Measurements from ENCODE around the gene IFITM2.
"Not testable (repeated sequence)": the region's sequence is repeated elsewhere in the genome, so short reads cannot be mapped to it uniquely, and the experiment has no call there.

IFITM2 gene

DNA sequence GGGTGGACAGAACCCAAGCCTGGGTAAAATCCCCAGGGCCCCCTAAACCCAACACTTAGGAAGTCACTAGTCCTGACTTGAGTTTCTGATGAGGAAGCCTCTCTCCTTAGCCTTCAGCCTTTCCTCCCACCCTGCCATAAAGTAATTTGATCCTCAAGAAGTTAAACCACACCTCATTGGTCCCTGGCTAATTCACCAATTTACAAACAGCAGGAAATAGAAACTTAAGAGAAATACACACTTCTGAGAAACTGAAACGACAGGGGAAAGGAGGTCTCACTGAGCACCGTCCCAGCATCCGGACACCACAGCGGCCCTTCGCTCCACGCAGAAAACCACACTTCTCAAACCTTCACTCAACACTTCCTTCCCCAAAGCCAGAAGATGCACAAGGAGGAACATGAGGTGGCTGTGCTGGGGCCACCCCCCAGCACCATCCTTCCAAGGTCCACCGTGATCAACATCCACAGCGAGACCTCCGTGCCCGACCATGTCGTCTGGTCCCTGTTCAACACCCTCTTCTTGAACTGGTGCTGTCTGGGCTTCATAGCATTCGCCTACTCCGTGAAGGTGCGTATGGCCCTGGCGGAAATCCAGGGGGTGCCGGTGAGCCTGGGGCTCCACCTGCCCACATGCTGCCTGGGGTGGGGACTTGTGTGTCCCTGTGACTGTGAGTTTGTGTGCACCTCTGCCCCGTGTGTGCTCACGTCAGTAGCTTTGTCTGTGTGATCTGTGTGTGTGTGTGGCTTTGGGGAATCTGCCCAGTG is 6.4 kb downstream of the IFITM2 start, which contains the start of gene IFITM1:
Gene IFITM1, plus strand, starts transcription at position 254 of the 767 bp plus-strand sequence. Its CDS starts 131 bp downstream, at position 385.
- H3K27ac ChIP-seq: peak within 1 kb of the TSS; percentile 37; the same call in 1 of the 2 replicates
- TF ChIP-seq, protein P1, sequence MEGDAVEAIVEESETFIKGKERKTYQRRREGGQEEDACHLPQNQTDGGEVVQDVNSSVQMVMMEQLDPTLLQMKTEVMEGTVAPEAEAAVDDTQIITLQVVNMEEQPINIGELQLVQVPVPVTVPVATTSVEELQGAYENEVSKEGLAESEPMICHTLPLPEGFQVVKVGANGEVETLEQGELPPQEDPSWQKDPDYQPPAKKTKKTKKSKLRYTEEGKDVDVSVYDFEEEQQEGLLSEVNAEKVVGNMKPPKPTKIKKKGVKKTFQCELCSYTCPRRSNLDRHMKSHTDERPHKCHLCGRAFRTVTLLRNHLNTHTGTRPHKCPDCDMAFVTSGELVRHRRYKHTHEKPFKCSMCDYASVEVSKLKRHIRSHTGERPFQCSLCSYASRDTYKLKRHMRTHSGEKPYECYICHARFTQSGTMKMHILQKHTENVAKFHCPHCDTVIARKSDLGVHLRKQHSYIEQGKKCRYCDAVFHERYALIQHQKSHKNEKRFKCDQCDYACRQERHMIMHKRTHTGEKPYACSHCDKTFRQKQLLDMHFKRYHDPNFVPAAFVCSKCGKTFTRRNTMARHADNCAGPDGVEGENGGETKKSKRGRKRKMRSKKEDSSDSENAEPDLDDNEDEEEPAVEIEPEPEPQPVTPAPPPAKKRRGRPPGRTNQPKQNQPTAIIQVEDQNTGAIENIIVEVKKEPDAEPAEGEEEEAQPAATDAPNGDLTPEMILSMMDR (conservative IDR thresholded peaks at IDR 0.05): no peak

DNA sequence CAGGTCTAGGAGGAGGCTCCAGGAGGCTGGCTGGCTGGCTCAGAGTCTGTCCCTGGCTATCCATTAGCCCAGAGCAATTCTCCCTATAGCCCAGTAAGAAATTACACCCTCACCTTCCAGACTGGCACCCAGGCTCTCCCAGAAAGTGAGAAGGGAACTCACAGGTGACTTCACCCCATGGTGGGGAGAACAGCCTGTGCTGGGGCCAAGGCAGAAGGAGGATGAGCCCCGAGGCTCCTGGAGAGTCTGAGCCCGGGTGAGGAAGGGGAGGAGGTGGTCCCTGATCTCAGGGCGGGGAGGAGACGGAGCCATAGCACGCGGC is 6.9 kb downstream of the IFITM2 start:
- not testable (repeated sequence) for H3K27ac ChIP-seq

DNA sequence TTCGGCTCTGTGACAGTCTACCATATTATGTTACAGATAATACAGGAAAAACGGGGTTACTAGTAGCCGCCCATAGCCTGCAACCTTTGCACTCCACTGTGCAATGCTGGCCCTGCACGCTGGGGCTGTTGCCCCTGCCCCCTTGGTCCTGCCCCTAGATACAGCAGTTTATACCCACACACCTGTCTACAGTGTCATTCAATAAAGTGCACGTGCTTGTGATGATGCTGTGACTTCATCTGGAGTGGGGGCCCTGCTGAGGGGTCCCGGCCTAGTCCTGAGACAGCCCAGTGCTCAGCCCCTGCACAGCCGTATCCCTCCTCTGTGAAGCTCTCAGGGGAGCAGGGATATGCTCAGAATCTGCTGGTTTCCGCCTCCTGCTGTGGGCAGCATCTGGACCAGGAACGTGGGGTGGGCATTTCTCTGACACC is 7.5 kb downstream of the IFITM2 start:
- H3K27ac ChIP-seq: no peak overlapping the region
- TF ChIP-seq, protein P1 (conservative IDR thresholded peaks at IDR 0.05): no peak

DNA sequence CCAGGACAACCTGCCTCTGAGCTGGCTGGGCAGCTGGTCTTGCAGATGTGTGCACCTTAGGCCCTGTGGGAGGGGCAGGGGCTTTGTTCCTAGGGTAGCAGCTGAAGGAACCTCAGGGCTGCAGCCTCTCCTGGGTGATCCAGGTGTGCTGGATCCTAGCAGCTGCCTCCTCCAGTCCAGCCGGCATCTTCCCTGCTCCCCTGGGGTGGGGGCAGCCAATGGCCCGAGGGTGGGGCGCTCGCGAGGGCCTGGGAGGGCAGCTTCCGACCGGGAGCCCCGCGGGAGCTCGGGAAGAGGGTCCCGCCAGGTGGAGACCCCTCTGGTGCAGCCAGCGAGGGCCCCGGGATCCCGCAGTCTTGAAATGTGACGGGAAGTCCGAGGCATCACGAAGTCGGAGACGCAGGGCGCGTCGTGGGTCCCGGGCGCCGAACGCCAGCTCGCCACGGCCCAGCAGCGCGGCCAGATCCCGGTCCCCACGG is 7.9 kb downstream of the IFITM2 start:
- TF ChIP-seq, protein P1 (conservative IDR thresholded peaks at IDR 0.05): no peak
- H3K27ac ChIP-seq: no peak overlapping the region

DNA sequence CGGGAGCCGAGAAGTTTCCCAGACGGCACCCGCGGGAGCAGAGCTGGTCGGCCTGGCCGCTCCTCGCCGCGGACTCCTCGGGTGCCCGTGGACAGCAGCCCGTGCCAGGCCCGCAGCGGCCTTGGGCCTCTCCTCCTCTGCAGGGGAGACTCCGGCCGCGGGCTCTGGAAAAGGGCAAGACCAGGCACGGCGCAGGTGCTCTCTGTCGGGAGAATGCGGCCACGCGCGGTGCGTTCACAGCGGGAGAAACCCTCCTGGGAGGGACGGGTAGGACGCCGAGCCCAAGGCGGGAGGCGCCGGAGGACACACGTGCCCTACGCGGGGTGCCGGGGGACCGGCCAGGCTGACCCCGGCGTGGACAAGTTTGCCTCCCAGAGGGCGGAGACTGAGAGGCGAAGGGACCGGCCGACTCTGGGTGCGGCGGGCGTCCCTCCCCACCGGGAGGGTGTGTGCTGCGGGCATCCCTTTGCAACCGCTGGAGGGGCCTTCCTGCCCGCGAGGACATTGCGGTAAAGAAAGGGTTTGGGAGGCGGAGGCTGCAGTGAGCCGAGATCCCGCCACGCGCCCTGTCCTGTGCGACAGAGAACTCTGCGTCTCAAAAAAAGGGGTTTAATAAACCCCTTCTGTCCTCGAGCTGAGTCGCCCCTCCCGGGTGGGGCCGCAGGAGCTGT is 8.6 kb downstream of the IFITM2 start:
- H3K27ac ChIP-seq: no peak overlapping the region
- TF ChIP-seq, protein P1 (conservative IDR thresholded peaks at IDR 0.05): no peak

DNA sequence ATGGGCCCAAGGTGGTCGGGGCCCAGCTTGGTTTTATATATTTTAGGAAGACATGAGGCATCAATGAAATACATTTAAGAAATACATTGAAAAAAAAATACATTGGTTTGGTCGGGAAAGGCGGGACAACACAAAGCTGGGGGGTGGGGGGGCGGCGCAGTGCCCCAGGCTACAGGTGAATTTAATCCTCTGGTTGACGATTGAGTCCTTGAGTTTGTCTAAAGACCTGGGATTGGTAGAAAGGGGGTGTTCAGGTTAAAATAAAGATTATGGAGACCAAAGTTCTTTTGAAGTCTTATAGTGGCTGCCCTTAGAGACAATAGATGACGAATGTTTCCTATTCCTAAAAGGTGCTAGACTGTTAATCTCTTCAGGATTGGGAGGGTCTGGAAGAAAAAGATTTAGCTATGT is 9.3 kb downstream of the IFITM2 start:
- no peak overlapping the region for H3K27ac ChIP-seq
- TF ChIP-seq, protein P1 (conservative IDR thresholded peaks at IDR 0.05): no peak

DNA sequence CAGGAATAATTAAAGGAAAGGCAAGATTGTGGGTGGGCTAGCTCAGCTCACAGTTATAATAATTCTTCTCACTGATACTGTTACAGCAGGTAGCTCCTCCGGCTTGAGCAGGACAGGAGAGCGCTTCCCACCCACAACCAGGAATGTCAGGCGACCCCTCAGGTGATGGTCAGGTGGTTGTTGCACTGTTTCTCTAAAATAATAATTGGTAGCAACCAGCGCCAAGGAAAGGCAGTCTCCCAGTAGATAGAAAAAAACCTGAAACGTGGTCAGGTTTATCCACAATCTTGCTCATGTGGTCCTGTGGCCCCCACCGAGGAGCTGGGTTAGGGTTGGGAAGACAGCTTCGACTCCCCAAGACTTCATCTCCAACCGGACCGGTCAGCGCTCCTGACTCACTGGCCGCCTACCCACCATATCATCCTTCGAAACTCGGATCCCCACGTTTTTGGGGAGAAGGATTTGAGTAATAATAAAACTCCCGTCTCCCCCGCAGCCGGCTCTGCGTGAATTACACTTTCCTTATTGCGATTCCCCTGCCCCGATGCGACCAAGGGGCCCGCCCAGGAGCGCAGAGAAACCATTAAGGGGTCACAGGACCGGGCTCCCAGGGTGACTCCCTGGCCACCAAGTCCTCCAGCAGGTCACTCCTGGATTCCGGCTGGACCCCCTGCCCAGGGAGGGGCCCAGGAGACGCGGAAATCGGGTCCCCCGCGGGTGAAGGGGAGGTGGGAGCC is 10.2 kb downstream of the IFITM2 start:
- not testable (repeated sequence) for H3K27ac ChIP-seq

DNA sequence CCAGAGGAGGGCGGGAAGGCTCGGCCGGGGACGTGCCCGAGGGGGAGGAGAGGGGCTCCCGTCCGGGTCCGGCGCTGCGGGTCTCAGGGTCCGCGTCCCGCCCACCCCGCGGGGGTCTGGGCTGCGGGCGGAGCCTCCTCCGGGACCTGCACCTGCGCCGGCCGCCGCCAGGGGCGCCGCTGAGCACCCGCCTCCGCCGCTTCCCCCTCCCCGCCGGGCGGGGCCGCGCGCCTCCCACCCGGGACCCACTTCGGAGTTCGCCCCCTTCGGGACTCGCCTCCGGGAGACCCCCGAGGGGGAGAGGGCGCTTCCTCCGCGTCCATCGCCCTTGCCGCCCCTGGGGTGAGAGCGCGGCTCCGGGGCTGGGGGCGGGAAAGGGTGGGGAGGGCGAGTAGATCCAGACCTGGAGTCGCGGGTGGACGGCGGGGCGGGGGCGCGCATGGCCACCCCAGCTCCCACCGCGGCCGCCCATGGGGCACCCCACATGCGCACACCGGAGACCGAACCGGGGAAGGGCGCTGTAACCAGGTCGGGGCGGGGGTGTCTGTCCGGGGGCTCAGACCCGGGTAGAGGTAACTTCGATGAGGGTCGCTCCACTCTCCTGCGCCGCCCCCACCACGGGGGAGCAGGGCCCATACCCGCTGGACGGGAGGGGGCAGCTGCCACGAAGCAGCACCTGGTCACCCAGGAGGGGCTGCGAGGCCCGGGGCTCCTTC is 10.9 kb downstream of the IFITM2 start:
- not testable (repeated sequence) for H3K27ac ChIP-seq

DNA sequence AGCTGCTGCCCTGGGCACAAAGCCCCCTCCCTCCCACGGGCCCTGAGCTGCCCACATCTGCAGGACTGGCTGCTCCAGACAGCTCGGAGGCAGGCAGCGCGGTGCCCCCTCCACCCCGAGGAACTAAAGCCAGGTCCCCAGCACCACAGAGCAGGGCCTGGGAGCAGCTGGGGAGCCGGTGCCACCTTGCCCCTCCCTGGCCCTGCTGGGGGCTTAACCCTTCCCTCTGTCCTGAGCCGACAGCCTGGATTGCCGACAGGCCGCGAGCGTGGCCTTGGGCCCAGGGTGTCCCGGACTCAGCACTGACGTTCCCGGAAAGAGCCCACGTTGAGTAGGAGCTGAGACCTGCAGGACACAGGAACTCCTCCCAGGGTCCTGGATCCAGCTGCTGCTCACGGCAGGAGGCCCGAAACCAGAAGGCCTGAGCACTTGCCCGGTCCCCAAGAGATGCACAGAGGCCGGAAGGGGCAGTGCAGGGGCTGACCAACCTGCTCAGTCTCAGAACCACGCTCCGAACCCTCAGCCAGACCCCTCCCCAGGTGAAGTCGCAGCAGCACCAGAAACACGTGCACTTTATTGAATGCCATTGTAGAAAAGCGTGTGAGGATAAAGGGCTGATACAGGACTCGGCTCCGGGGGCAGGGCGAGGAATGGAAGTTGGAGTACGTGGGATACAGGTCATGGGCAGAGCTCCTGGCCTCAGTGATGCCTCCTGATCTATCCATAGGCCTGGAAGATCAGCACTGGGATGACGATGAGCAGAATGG is 11.7 kb downstream of the IFITM2 start:
- H3K27ac ChIP-seq: not testable (repeated sequence)

DNA sequence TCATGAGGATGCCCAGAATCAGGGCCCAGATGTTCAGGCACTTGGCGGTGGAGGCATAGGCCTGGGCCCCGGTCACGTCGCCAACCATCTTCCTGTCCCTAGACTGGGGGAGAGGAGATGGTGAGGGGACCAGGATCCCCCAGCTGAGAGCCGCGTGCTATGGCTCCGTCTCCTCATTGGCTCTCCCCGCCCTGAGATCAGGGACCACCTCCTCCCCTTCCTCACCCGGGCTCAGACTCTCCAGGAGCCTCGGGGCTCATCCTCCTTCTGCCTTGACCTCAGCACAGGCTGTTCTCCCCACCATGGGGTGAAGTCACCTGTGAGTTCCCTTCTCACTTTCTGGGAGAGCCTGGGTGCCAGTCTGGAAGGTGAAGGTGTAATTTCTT is 12.3 kb downstream of the IFITM2 start:
- not testable (repeated sequence) for H3K27ac ChIP-seq

Data from VCaP (cell line).